GM12874 (cell line): ENCODE results near the gene IL17RC.

Experiments
- CTCF ChIP-seq: IDR thresholded peaks from 2 replicates; pipeline ENCODE4 v1.5.1; 2011; ENCODE audit warnings: low read depth, mild to moderate bottlenecking, control low read depth, low read length, moderate library complexity; ENCODE audit not compliant: insufficient read depth

IL17RC gene

GRCh38 chr3:9879830-9880549, 36.9 kb upstream of the IL17RC start, which contains the start of gene CIDEC:
Gene CIDEC (minus strand): TSS chr3:9880253. CDS start chr3:9878486, 1,767 bp downstream.
- TF ChIP-seq CTCF = no peak

- no peak for TF ChIP-seq CTCF
Observed at GRCh38 chr3:9881441-9881840, 35.5 kb upstream of the IL17RC start.

- TF ChIP-seq CTCF = no peak
Observed at GRCh38 chr3:9883706-9884554, 33.0 kb upstream of the IL17RC start.

- no peak for TF ChIP-seq CTCF
Observed at GRCh38 chr3:9884555-9885165, 32.2 kb upstream of the IL17RC start.

GRCh38 chr3:9886328-9886727, 30.6 kb upstream of the IL17RC start:
- TF ChIP-seq CTCF = no peak

GRCh38 chr3:9887480-9887879, 29.4 kb upstream of the IL17RC start:
- TF ChIP-seq CTCF = no peak

GRCh38 chr3:9888540-9888939, 28.4 kb upstream of the IL17RC start:
- no peak for TF ChIP-seq CTCF
